Upper lobe of right lung (tissue), 1 donor: ENCODE results near the gene TINCR. TPM values are rescaled to one million over a fixed set of nuclear protein-coding genes. Genes with fewer than 3 reads are reported as not detected.

Experiments used
- ATAC-seq: fragments of 200-7000 bp; cut with Tn5 transposase; one replicate; pipeline ENCODE4 v1.9.1; 2020; ENCODE audit warnings: mild to moderate bottlenecking, moderate library complexity
- DNase-seq: peaks from one replicate; pipeline ENCODE4 v3.0.0-alpha.2; 2020
- H3K27ac ChIP-seq: fragments of 200-600 bp; one replicate; pipeline ENCODE4 v1.8.0; 2022
- H3K27me3 ChIP-seq: fragments of 200-600 bp; one replicate; pipeline ENCODE4 v1.8.0; 2022; ENCODE audit warnings: mild to moderate bottlenecking
- H3K36me3 ChIP-seq: fragments of 200-600 bp; one replicate; pipeline ENCODE4 v1.8.0; 2022
- H3K4me1 ChIP-seq: fragments of 200-600 bp; one replicate; pipeline ENCODE4 v1.8.0; 2022
- H3K4me3 ChIP-seq: fragments of 200-600 bp; one replicate; pipeline ENCODE4 v1.8.0; 2022; ENCODE audit warnings: mild to moderate bottlenecking
- H3K9me3 ChIP-seq: fragments of 200-600 bp; one replicate; pipeline ENCODE4 v1.8.0; 2022
- CTCF ChIP-seq: fragments of 200-600 bp; IDR thresholded peaks from one replicate; pipeline ENCODE4 v1.8.0; 2022; ENCODE audit warnings: antibody characterized with exemption
- intact Hi-C: fragments of 100-400 bp; cut with DNase I; formaldehyde crosslinking; loops from one replicate; pipeline ENCODE4 v1.11.0; 2022
- total RNA-seq: library from RNA; stranded (reverse); fragmentation: NEBNext Ultra II Directional; extraction: Animal tissue kit (Norgen Biotek cat#: 25700); gene quantifications from one replicate; pipeline ENCODE4 v1.2.1, GENCODE V29; 2021
- donor health status: DM: no; HTN: yes; CAD: no; lungs with severe emphysema.

TINCR gene
- total RNA-seq, 1 donor from 2014 or later, result 5.6 TPM

GRCh38 chr19:5591476-5591875 lies 23.7 kb upstream of the TINCR start:
- intact Hi-C loops, result no loop called here
- Histone ChIP-seq H3K27me3 (no peaks in the 10 kb centered on the region), H3K27ac (no peak overlapping the region), H3K9me3 (no peaks in the 10 kb centered on the region), H3K4me3 (no peak overlapping the region), H3K4me1 (no peaks in the 10 kb centered on the region), H3K36me3 (peaks cover 100% of the 10 kb centered on the region)
- TF ChIP-seq CTCF, result no peak
- DNase-seq (no peak), ATAC-seq (no peak)

- no peak overlapping the region for H3K4me3 ChIP-seq
- peaks cover 96% of the 10 kb centered on the region for H3K36me3 ChIP-seq
- no peaks in the 10 kb centered on the region for H3K27me3 ChIP-seq
- intact Hi-C loops, result no loop called here
- H3K9me3 ChIP-seq, result no peaks in the 10 kb centered on the region
- H3K4me1 ChIP-seq, result no peaks in the 10 kb centered on the region
- no peak for TF ChIP-seq CTCF
- DNase-seq, result no peak
- no peak overlapping the region for H3K27ac ChIP-seq
- ATAC-seq, result no peak
Measured at GRCh38 chr19:5590865-5591154, 23.1 kb upstream of the TINCR start.

- ATAC-seq (no peak), DNase-seq (no peak)
- no peaks in the 10 kb centered on the region for H3K27me3 ChIP-seq
- intact Hi-C loops, result no loop called here
- H3K27ac ChIP-seq, result no peak overlapping the region
- no peaks in the 10 kb centered on the region for H3K4me1 ChIP-seq
- no peak for TF ChIP-seq CTCF
- peaks cover 91% of the 10 kb centered on the region for H3K36me3 ChIP-seq
- no peak overlapping the region for H3K4me3 ChIP-seq
- no peaks in the 10 kb centered on the region for H3K9me3 ChIP-seq
Measured at GRCh38 chr19:5590151-5590864, 22.6 kb upstream of the TINCR start.

GRCh38 chr19:5588906-5589676 lies 21.3 kb upstream of the TINCR start:
- Histone ChIP-seq H3K9me3 (no peaks in the 10 kb centered on the region), H3K27ac (no peak overlapping the region), H3K4me3 (no peak overlapping the region), H3K4me1 (no peaks in the 10 kb centered on the region), H3K27me3 (no peaks in the 10 kb centered on the region), H3K36me3 (peaks cover 81% of the 10 kb centered on the region)
- intact Hi-C loops, result no loop called here
- no peak for TF ChIP-seq CTCF
- no peak for ATAC-seq
- DNase-seq, result no peak

GRCh38 chr19:5588441-5588840 lies 20.7 kb upstream of the TINCR start:
- no peaks in the 10 kb centered on the region for H3K4me1 ChIP-seq
- intact Hi-C loops, result no loop called here
- ATAC-seq (no peak), DNase-seq (no peak)
- H3K27ac ChIP-seq, result no peak overlapping the region
- peaks cover 79% of the 10 kb centered on the region for H3K36me3 ChIP-seq
- TF ChIP-seq CTCF, result no peak
- H3K9me3 ChIP-seq, result no peaks in the 10 kb centered on the region
- no peaks in the 10 kb centered on the region for H3K27me3 ChIP-seq
- no peak overlapping the region for H3K4me3 ChIP-seq
